ENCODE data around the gene UBE2J2. TPM values are rescaled to one million over a fixed set of nuclear protein-coding genes. Genes with fewer than 3 reads are reported as not detected.

Gene UBE2J2
- total RNA-seq, 1 experiment from 2014 or later = 83.4 TPM

- H2BK15ac ChIP-seq (ENCODE audit: low read depth, low read length) = no peak overlapping the region
- no peaks in the 10 kb centered on the region for H3K79me1 ChIP-seq (ENCODE audit: insufficient read depth, low read depth, low read length, poor library complexity, severe bottlenecking)
- no peak overlapping the region for H4K91ac ChIP-seq (ENCODE audit: insufficient read length, low read depth, low read length)
- WGBS (ENCODE audit: extremely low coverage, insufficient read length, low lambda C conversion rate) = no CpG with 5 or more reads among the region's 66 CpGs
- Mint-ChIP-seq H3K36me3 (ENCODE audit: insufficient read depth in 1 of 3, low read depth in 3 of 3) (peaks cover 3 to 25% (median 19%) of the 10 kb centered on the region in 3 experiments), H3K27ac (peak overlapping the region in 1 of 3 experiments; percentile 77; a peak in 1 of 7 replicates), H3K27me3 (ENCODE audit: low read depth) (peaks cover 3% of the 10 kb centered on the region; the same call in 1 of the 2 replicates), H3K4me1 (peaks cover 18 to 31% of the 10 kb centered on the region in 2 experiments), H3K4me3 (peak overlapping the region; percentile 80 to 82), H3K9me3 (no peaks in the 10 kb centered on the region; a peak in 1 of 5 replicates)
- H3K79me2 ChIP-seq (ENCODE audit: insufficient read depth, low read length) = no peaks in the 10 kb centered on the region
- TF ChIP-seq CTCF (conservative IDR thresholded peaks at IDR 0.05) = no peak
- H3T11ph ChIP-seq (ENCODE audit: low read length) = no peak overlapping the region
- H3K27me3 ChIP-seq (ENCODE audit: insufficient read depth, low read length) = no peaks in the 10 kb centered on the region
- H3K4me1 ChIP-seq (ENCODE audit: insufficient read depth, low read length) = peaks cover 5% of the 10 kb centered on the region; the same call in 1 of the 2 replicates
- H4K5ac ChIP-seq (ENCODE audit: insufficient read length, low read depth, low read length) = no peak overlapping the region
- H2BK12ac ChIP-seq (ENCODE audit: insufficient read length, low read depth, low read length) = no peak overlapping the region
- H3K56ac ChIP-seq (ENCODE audit: insufficient read length, low read depth, low read length) = no peak overlapping the region
- no peak overlapping the region for H2BK20ac ChIP-seq (ENCODE audit: low read depth, low read length, poor library complexity, severe bottlenecking)
- no peaks in the 10 kb centered on the region for H4K20me1 ChIP-seq (ENCODE audit: control insufficient read depth, insufficient read depth, insufficient read length)
- no peak overlapping the region; the same call in 1 of the 2 replicates for H3K14ac ChIP-seq (ENCODE audit: insufficient read depth, low read length)
- H3K18ac ChIP-seq (ENCODE audit: insufficient read length, low read depth, low read length) = no peak overlapping the region
- peaks cover 15% of the 10 kb centered on the region for H3K23me2 ChIP-seq (ENCODE audit: insufficient read length, low read depth, low read length, poor library complexity, severe bottlenecking)
- no peak overlapping the region for H2BK5ac ChIP-seq (ENCODE audit: insufficient read length, low read length)
- H2BK120ac ChIP-seq (ENCODE audit: low read depth, low read length, poor library complexity, severe bottlenecking) = no peak overlapping the region
- peak overlapping the region; percentile 33 for H3K9ac ChIP-seq (ENCODE audit: extremely low read depth, insufficient read length, low read length)
- no peak overlapping the region for H3K23ac ChIP-seq (ENCODE audit: insufficient read length, low read depth, low read length)
- H2AFZ ChIP-seq (ENCODE audit: low read length) = no peak overlapping the region
- no peak overlapping the region for H4K8ac ChIP-seq (replicated peaks; ENCODE audit: insufficient read length, low read depth, low read length)
- H3K27ac ChIP-seq (ENCODE audit: insufficient read length, low read depth, low read length) = no peak overlapping the region
- DNase-seq = no peak
- H3K4me2 ChIP-seq (ENCODE audit: insufficient read depth, insufficient read length, low read length) = peak overlapping the region; percentile 46
- H3K4ac ChIP-seq (ENCODE audit: low read depth, low read length) = no peak overlapping the region
- no peak overlapping the region for H2AK5ac ChIP-seq (ENCODE audit: insufficient read length, low read length)
- no peaks in the 10 kb centered on the region for H3K9me3 ChIP-seq (ENCODE audit: control insufficient read depth, low read depth, low read length)
These were observed 35.1 kb upstream of the UBE2J2 start for GRCh38 chr1:1308756-1309250.

Data from H9 (cell line).